GM19043 (cell line): ENCODE results near the gene MEX3D.

Experiments used
- ATAC-seq: cut with Tn5 transposase; IDR thresholded peaks from one replicate; pipeline ENCODE4 v1.9.1; 2021; ENCODE audit warnings: low read depth; ENCODE audit not compliant: unreplicated experiment

The MEX3D gene

GRCh38 chr19:1598777-1599459 lies 30.8 kb upstream of the MEX3D start:
- no peak for ATAC-seq

- ATAC-seq: no peak
Observed at GRCh38 chr19:1593501-1593772, 25.3 kb upstream of the MEX3D start.

GRCh38 chr19:1592755-1593500 lies 24.8 kb upstream of the MEX3D start, which contains the start of gene MBD3:
TSS of gene MBD3 (minus strand) at chr19:1592865. CDS start at chr19:1592631, 234 bp downstream.
- peak; percentile 52 for ATAC-seq

- peak; percentile 50 for ATAC-seq
Observed at GRCh38 chr19:1592024-1592754, 24.1 kb upstream of the MEX3D start.

GRCh38 chr19:1591421-1592023 lies 23.4 kb upstream of the MEX3D start:
- ATAC-seq: no peak

- ATAC-seq: no peak
Observed at GRCh38 chr19:1590641-1591397, 22.7 kb upstream of the MEX3D start.

GRCh38 chr19:1587872-1588271 lies 19.7 kb upstream of the MEX3D start:
- no peak for ATAC-seq

- no peak for ATAC-seq
Observed at GRCh38 chr19:1585243-1585580, 17.1 kb upstream of the MEX3D start.

- no peak for ATAC-seq
Observed at GRCh38 chr19:1584500-1585242, 16.5 kb upstream of the MEX3D start.

GRCh38 chr19:1582201-1582600 lies 14.1 kb upstream of the MEX3D start:
- no peak for ATAC-seq

- no peak for ATAC-seq
Observed at GRCh38 chr19:1580957-1581356, 12.8 kb upstream of the MEX3D start.

- ATAC-seq: no peak
Observed at GRCh38 chr19:1580382-1580781, 12.3 kb upstream of the MEX3D start.

GRCh38 chr19:1579222-1579621 lies 11.1 kb upstream of the MEX3D start:
- ATAC-seq: no peak

GRCh38 chr19:1577929-1578618 lies 9.9 kb upstream of the MEX3D start:
- ATAC-seq: no peak

GRCh38 chr19:1577090-1577928 lies 9.2 kb upstream of the MEX3D start:
- ATAC-seq: no peak

GRCh38 chr19:1576242-1577089 lies 8.3 kb upstream of the MEX3D start:
- ATAC-seq: no peak

- no peak for ATAC-seq
Observed at GRCh38 chr19:1575323-1576241, 7.5 kb upstream of the MEX3D start.
